Testis (tissue), 3 donors: ENCODE data around the gene TSPAN14. TPM values are rescaled to one million over a fixed set of nuclear protein-coding genes. Genes with fewer than 3 reads are reported as not detected.
"Not testable (repeated sequence)": the region's sequence is repeated elsewhere in the genome, so short reads cannot be mapped to it uniquely, and the experiment has no call there.

Experiments used
- DNase-seq: peaks from one replicate; pipeline ENCODE4 v3.0.0-alpha.2; 2019
- H3K27ac ChIP-seq, 2 donors: fragments of 200-600 bp; sonication (generic); one replicate each; pipeline ENCODE4 v1.5.1; 2019
- H3K27me3 ChIP-seq: fragments of 200-600 bp; sonication (generic); one replicate; pipeline ENCODE4 v1.5.1; 2019
- H3K36me3 ChIP-seq: fragments of 200-600 bp; sonication (generic); one replicate; pipeline ENCODE4 v1.5.1; 2017; ENCODE audit warnings: low read depth; ENCODE audit errors: missing control alignments
- H3K4me1 ChIP-seq: fragments of 200-600 bp; sonication (generic); one replicate; pipeline ENCODE4 v1.5.1; 2019
- H3K4me3 ChIP-seq, 2 donors: fragments of 200-600 bp; sonication (generic); one replicate each; pipeline ENCODE4 v1.5.1; 2017 to 2019
- H3K9me3 ChIP-seq: fragments of 200-600 bp; sonication (generic); one replicate; pipeline ENCODE4 v1.5.1; 2017
- POLR2A ChIP-seq: fragments of 450-650 bp; IDR thresholded peaks from one replicate; pipeline ENCODE4 v1.6.1; 2017; ENCODE audit warnings: antibody characterized with exemption, mild to moderate bottlenecking, moderate library complexity
- WGBS, 2 donors: methylation state at CpG; one replicate each; pipeline ENCODE4 v1.1.5; 2018; 5-methylcytosine and 5-hydroxymethylcytosine counted together
- intact Hi-C: fragments of 100-400 bp; cut with DNase I; formaldehyde crosslinking; loops from one replicate; pipeline ENCODE4 v1.15.1; 2023; ENCODE audit warnings: low total_unique reads
- polyA plus RNA-seq: library from polyadenylated mRNA; stranded (reverse); fragments of 350-450 nt; fragmentation: Illumina TruSeq; extraction: RNeasy Lipid Tissue Mini Kit (QIAGEN cat#74804); gene quantifications from one replicate; pipeline ENCODE4 v1.2.3, GENCODE V29; 2014; ENCODE audit warnings: low read depth, low replicate concordance; ENCODE audit not compliant: insufficient read depth
- total RNA-seq, 2 donors: library from RNA; depleted of rRNA; stranded (reverse); fragments of >200 nt; gene quantifications; one replicate each; pipeline ENCODE4 v1.2.3, GENCODE V29; 2016
- TF ChIP-seq, protein P1 (sequence below), 3 experiments: fragments of 450-650 bp in 2 of 3; fragments of 200-600 bp in 1 of 3; sonication (generic) in 1 of 3; IDR thresholded peaks; one replicate each; pipeline ENCODE4 v1.5.1; 2016 to 2019; ENCODE audit warnings: antibody characterized with exemption in 3 of 3, mild to moderate bottlenecking in 2 of 3, moderate library complexity in 1 of 3

TSPAN14 gene
- total and polyA plus RNA-seq, 3 donors from 2014 or later: 59.1 to 64.6 (median 61.4) TPM

DNA sequence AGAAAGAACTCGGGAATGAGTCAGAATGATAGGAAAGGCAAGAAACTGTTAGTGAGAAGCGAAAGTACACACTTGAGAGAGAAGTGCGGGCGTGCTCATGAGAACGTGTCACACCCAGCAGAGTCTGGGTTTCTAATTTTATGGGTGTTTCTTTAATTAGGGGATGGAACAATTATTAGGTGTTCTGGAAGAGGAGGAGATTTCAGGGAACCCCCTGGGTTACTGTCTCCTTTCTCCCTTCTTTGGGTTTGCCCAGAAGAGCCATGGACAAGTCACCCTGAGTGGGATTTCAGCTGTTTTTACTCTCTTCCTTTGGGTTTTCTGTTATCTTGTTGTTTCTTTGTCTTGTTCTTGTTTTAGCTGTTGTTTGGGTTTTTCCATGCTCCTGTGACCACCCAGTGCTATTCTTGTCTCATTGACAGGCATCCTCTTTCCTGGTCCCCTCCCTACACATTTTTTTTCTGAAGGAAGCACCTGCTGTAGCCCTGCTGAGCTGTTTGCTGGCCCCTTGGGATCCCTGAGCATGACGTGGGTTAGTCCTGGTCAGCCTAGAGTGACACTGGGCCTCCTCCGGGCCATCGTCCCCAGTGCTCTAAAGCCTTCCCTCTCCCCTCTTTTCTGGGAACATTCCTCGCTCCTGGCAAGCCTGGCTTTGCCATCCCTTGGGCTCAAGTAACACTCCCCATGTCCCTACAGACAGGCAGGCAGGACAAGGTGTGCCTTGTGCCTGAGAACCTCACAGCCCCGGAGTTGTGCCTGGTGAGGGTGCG, 87.1 kb downstream of the TSPAN14 start:
- H3K4me1 ChIP-seq: no peaks in the 10 kb centered on the region
- intact Hi-C loops: no loop called here
- no peaks in the 10 kb centered on the region for H3K27me3 ChIP-seq
- H3K36me3 ChIP-seq: no peaks in the 10 kb centered on the region
- H3K27ac ChIP-seq: no peak overlapping the region
- WGBS, 2 donors: 71 to 82% methylated on average over 10 to 11 of the region's 11 CpGs
- TF ChIP-seq, protein P1, sequence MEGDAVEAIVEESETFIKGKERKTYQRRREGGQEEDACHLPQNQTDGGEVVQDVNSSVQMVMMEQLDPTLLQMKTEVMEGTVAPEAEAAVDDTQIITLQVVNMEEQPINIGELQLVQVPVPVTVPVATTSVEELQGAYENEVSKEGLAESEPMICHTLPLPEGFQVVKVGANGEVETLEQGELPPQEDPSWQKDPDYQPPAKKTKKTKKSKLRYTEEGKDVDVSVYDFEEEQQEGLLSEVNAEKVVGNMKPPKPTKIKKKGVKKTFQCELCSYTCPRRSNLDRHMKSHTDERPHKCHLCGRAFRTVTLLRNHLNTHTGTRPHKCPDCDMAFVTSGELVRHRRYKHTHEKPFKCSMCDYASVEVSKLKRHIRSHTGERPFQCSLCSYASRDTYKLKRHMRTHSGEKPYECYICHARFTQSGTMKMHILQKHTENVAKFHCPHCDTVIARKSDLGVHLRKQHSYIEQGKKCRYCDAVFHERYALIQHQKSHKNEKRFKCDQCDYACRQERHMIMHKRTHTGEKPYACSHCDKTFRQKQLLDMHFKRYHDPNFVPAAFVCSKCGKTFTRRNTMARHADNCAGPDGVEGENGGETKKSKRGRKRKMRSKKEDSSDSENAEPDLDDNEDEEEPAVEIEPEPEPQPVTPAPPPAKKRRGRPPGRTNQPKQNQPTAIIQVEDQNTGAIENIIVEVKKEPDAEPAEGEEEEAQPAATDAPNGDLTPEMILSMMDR (IDR thresholded peaks at IDR 0.05): no peak
- no peak for TF ChIP-seq POLR2A
- H3K9me3 ChIP-seq: no peaks in the 10 kb centered on the region
- DNase-seq: no peak
- H3K4me3 ChIP-seq: no peak overlapping the region

DNA sequence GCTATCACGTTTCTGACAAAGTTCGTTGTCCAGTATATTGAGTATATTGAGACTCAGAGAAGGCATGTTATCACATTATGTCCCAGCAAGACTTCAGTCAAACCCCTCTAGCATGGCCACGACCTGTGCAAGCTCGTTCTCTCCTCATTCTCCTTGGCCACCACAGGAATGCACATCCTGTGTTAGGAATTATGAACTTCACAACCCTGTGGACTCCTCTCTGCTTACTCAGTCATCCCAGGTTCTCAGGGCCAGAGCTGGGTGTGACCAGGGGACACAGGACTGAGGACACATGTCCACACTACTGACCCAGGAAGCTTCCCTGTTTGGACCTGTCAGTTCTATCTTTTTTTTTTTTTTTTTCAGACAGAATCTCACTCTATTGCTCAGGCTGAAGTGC, 87.9 kb downstream of the TSPAN14 start:
- no peak overlapping the region for H3K4me3 ChIP-seq

DNA sequence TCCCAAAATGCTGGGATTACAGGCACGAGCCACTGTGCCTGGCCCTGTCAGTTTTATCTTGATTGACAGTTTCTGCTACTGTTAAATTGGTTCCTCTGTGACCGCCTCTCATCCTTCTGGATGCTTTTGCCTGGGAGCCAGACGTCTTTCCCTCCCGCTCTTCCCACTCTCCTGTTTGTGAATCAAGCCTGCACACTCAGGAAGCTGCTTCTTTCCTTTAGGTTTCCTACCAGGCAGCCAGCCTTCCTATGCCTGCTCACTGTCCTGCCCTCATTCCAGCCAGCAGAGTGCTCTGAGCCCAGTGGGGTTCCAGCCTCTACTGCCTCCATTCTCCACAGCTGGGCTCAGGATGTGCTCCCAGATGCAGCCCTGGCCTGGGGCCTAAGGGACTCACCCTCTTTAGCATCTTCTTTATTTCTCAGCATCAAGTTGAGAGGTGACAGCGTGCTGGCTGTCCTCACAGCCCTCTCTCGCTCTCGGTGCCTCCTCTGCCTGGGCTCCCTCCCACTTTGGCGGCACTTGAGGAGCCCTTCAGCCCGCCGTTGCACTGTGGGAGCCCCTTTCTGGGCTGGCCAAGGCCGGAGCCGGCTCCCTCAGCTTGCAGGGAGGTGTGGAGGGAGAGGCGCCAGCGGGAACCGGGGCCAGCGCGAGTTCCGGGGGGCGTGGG, 88.7 kb downstream of the TSPAN14 start:
- TF ChIP-seq, protein P1 (IDR thresholded peaks at IDR 0.05): no peak
- no peak for TF ChIP-seq POLR2A
- 66 to 83% methylated on average over 6 to 14 of the region's 19 CpGs for WGBS, 2 donors
- H3K9me3 ChIP-seq: no peaks in the 10 kb centered on the region
- no peaks in the 10 kb centered on the region for H3K27me3 ChIP-seq
- H3K4me1 ChIP-seq: no peaks in the 10 kb centered on the region
- intact Hi-C loops: no loop called here
- DNase-seq: no peak
- H3K36me3 ChIP-seq: no peaks in the 10 kb centered on the region
- no peak overlapping the region for H3K27ac ChIP-seq
- peak overlapping the region in 1 of 2 donors; percentile 24 for H3K4me3 ChIP-seq

More for the DNA sequence above, 87.9 kb downstream of the TSPAN14 start:
- Histone ChIP-seq H3K4me1 (no peaks in the 10 kb centered on the region), H3K9me3 (no peaks in the 10 kb centered on the region), H3K36me3 (no peaks in the 10 kb centered on the region), H3K27me3 (no peaks in the 10 kb centered on the region), H3K27ac (no peak overlapping the region)
- WGBS, 2 donors: 85 to 90% methylated on average over 4 of the region's 4 CpGs
- DNase-seq: no peak
- intact Hi-C loops: no loop called here
- TF ChIP-seq, protein P1 (IDR thresholded peaks at IDR 0.05): no peak
- no peak for TF ChIP-seq POLR2A

DNA sequence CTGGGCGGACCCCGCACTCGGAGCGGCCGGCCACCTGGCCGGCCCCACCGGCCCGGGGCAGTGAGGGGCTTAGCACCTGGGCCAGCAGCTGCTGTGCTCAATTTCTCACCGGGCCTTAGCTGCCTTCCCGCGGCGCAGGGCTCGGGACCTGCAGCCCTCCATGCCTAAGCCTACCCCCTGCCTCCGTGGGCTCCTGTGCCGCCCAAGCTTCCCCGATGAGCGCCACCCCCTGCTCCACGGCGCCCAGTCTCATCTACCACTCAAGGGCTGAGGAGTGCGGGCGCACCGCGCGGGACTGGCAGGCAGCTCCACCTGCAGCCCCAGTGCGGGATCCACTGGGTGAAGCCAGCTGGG, 89.2 kb downstream of the TSPAN14 start:
- H3K9me3 ChIP-seq, H3K27me3 ChIP-seq, H3K36me3 ChIP-seq, H3K27ac ChIP-seq, DNase-seq, intact Hi-C loops, H3K4me1 ChIP-seq: not testable (repeated sequence)
- H3K4me3 ChIP-seq: peak overlapping the region in 1 of 2 donors; percentile 24
- 68 to 93% methylated on average over 5 to 21 of the region's 25 CpGs for WGBS, 2 donors

DNA sequence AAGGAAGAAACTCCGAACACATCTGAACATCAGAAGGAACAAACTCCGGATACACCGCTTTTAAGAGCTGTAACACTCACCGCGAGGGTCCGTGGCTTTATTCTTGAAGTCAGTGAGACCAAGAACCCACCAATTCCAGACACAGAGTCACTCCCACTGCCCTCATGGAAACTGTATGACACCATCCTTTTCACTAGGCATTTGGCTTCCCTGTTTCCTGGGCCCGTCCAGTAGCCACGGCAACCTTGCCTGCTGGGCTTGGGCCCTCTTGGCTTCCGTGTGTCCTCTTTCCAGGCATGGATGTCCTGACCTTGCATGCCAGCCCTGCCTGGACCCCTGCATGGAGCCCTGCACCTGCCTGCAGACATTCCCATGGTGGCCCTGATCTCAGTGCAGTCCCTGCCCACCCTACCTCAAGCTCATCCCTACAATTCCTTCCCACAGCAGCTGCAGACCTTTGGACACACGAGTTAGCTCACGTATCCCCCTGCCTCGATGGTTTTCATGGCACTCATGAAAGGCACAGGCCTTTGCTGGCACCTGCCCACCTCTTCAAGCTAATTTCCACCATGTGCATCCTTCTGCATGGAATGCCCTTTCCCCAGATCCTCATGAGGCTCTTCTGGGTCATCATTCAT, 90.3 kb downstream of the TSPAN14 start:
- DNase-seq: no peak
- WGBS, 2 donors: 81 to 82% methylated on average over 12 of the region's 12 CpGs
- no peaks in the 10 kb centered on the region for H3K27me3 ChIP-seq
- intact Hi-C loops: no loop called here
- no peaks in the 10 kb centered on the region for H3K9me3 ChIP-seq
- no peaks in the 10 kb centered on the region for H3K36me3 ChIP-seq
- no peak overlapping the region for H3K4me3 ChIP-seq
- H3K27ac ChIP-seq: no peak overlapping the region
- no peaks in the 10 kb centered on the region for H3K4me1 ChIP-seq
- TF ChIP-seq, protein P1 (IDR thresholded peaks at IDR 0.05): no peak
- no peak for TF ChIP-seq POLR2A
